Activated CD4-positive, alpha-beta T cell treated with anti-CD3 and anti-CD28 coated beads, Interleukin-2, amount 50 U/mL, for 16 hours (primary cell): ENCODE measurements around the gene MFSD1.
A peak's percentile ranks its signal among the peaks of the same experiment; 100 is the strongest.

ENCODE experiments used
- DNase-seq: peaks from one replicate; pipeline ENCODE4 v3.0.0-alpha.2; 2020

Gene MFSD1

DNA sequence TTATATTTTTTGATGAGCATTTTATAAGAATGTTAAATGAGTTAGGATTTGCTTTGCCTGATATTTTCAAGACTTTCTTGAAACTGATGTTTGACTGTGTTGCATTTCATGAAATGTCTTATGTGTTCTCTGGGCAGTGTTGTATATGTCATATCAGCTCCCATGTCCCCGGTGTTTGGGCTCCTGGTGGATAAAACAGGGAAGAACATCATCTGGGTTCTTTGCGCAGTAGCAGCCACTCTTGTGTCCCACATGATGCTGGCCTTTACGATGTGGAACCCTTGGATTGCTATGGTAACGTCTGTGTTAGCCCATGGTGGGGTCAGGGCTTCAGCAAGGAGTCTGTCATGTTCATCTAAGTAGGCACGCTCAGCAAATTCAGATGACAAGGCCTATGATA, 20.0 kb downstream of the MFSD1 start:
- DNase-seq = no peak

DNA sequence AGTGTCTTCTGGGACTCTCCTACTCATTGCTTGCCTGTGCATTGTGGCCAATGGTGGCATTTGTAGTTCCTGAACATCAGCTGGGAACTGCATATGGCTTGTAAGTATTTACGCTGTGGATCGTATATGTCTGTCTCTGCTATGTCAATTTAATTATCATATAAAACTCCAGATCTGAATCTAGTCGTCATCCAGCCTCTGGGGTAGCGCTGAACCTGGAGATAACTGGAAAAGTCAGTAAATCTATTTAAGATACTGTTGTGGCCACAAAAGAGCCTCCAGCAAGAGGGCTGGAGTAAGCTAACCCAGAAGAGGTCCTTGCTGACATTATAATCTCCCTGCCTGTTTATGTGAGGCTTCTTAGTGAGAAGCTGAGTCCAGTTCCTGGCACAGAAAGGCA, 21.6 kb downstream of the MFSD1 start:
- DNase-seq = no peak

DNA sequence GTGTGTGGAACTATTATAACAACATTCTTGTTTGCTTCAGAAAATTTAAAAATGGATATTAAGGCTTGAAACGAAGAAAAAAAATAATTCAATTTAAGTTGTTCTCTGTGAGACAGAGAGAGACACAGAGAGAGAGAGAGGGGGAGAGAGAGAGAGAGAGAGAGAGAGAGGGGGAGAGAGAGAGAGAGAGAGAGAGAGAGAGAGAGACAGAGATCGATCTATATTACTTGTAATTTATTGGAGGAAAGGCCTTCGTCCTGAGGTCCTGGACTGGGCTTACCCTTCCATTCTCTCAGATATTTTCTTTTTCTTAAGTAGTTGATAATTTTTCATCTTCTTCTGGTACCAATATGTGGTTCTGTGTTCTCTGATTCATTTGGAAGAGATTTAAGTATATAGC, 25.9 kb downstream of the MFSD1 start:
- no peak for DNase-seq

DNA sequence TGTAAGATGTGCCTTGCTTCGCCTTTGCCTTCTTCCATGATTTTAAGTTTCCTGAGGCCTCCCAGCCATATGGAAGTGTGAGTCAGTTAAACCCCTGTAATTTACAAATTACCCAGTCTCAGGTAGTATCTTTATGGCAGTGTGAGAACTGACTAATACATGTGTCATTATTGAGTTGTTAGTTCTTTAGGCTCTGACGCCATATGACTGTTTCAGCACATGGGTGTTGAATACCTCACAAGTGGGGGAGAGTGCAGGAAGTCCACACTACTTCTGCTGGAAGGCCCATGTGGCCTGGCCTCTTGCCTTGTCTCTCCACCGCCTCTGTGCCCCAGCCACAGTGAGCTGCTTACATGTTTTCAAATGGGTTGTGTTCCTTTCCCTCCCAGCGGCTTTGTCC, 28.5 kb downstream of the MFSD1 start:
- no peak for DNase-seq

DNA sequence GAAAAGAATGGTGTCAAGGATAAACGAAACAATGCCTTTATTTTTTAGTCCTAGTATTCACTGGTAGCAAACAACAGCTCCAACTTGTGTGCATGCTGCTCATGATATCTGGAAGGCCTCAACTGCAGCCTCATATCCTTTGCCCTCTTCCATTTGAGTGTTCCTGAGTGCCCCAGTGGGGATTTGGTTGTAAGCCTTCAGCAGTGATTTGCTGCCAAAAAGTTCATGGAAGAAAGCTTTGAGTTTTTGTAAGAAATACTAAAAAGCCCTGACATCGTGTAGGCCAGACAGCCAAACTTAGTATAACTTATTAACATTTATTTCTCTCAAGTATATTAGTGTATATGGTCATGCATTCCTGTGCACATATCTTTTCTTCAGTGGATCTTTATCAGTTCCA, 30.0 kb downstream of the MFSD1 start:
- no peak for DNase-seq

DNA sequence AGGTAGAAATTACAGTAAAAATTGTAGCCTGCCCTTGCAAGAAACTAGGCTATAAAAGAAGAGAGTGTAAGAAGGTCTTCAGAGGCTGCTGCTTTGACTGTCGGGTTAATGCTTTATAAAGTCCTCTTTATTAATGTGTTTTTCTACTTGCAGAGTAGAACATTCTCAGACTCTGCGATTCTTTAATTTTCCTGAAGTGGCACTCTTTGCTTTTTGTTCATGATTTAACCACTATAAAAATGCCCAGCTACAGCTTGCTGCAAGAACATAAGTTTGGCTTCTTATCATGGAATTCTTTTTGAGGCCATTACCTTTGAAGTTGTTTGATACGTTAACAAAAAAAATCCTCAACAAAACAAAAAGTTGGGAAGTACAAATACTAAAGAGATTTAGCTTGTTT, 33.8 kb downstream of the MFSD1 start:
- no peak for DNase-seq

DNA sequence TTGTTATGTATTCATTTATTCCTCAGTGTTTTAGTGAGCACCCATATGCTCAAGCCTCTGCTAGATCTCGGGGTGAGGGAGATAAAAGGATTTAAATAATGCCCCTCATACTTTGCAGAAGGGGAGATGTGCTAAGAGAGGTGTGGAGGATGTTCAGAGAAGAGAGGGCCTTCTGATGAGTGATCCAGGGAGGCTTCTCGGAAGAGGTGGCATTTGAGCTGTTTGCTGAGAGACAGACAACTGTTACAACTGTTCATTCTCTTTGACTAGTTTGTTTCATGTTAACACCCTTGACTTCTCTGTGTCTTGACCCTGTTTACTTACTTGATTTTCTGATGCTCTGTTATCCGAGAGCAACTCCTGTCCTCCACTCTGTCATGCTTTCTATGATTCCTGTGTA, 34.5 kb downstream of the MFSD1 start:
- DNase-seq = no peak

DNA sequence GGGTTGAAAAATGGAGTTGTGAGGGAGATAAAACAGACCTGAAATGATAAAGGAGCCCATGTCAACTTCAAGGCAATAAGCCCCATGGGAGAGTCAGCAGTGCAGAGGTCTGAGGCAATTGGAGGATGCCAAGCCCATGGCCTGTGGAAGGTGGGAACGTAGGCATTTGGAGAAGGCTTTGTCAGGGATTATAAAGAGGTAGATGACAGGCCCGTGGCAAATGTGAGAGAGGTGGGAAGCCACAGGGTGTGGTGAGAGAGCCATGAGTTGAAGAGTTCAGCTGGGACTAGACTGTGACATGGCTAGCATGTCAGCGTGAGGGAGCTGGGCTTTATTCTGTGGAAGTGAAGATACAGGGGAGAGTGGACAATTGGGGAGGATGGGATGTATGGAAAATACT, 35.4 kb downstream of the MFSD1 start:
- DNase-seq = no peak

DNA sequence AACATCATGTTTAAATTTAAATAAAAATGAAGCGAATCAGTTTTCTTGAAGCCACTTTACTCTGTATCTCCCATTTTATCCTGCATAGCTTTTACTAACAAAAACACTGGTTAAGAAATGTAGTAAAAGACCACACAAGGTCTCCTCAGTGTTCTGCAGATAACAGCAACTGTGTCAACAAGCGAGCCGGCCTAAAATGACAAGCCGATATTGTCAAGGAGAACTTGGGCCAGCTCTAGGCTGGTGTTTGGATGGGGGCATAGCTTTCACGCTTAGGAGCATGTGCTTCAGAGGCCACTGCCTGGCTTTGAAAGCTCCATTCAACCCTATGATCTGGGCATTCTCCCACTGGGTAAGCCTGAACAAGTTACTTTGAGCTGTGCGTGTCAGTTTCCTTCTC, 38.1 kb downstream of the MFSD1 start:
- no peak for DNase-seq

DNA sequence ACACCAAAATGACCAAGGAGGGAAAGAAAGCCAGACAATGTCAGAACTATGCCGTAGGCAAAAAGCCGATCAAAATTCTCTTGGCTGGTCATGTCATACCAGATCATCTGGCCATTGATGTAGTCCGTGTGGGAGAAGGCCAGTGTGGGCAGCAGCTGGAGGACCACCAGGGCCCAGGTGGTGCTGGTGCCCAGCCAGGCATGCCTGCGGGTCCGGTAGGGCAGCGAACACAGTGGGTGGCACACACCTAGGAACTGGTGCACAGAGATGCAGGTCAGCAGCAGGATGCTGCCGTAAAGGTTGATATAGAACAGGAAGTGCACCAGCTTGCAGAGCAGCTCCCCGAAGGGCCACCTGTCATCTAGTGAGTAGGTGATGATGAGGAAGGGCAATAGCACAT, 39.5 kb downstream of the MFSD1 start:
- no peak for DNase-seq

DNA sequence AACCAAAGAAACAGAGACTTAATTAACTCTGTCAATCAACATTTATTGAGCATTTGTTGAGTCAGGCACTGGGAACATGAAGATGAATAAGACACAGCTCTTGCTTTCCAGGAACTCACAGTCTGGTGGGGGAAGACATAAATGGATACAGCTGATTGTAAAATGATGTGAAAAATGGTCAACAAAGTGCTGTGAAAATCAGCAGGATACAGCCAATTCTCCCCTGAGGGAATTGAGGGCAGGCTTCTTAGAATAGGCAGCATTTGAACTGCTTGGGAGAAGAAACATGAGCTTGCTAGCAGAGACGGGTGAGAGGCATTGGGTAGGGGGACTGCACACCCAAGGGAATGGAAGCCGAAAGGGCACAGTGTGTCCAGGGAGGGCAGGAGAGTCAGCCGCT, 41.1 kb downstream of the MFSD1 start:
- DNase-seq = no peak

DNA sequence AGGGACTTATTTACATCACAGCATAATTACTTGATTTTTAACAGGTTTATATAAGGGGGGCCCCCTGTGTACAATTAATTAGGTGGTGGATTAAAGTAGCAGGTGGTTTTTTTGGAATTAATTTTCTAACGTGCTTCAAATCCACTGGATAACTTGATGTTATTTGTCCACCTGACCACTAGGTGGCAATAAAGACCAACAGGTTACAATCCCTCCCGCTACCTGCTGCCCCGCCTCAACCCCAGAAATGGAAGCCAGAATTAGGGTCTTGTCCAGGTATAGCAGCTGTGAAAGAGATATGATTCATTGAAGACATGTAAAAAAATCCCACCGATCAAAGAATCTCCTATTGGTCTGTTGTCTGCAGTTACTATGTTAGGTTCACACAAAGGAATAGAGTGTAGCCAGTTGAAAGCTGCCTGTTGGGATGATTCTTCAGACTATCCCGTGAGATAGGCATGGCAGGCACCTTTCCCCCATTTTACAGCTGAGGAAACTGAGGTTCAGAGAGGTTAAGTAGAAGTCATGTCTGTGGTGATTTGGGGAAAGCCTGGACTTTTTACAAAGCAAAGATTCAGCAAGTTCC, 44.0 kb downstream of the MFSD1 start:
- DNase-seq = peak; percentile 53

DNA sequence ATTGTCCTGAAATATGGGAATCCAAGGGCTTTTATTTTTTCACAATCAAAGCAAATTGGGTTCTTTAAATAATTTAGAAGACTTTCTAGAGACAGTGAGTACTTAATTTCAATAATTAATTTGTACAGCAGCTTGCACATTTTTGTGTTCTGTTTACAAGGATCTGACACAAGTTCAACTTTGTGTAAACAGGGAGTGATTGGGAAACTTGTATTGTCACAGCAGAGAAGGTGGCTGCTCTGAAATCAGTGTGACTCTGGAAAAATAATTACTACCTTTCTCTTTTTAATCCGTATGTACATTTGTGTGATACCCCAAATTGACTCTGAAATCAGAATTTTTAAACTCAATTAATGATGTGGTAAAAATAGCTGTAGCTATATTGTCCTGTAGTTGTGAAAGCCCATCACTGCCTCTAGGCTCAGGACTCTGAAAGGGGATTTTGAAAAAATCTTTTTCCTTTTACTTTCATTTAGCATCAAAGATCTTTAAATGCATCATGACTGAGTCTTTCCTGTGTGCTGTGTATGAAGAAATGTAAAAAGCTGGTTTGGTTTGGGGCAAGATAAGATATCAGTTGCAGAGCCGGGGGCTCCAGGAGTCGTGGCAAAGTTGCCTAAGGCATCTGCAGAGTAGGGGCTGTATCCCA, 45.1 kb downstream of the MFSD1 start:
- DNase-seq = peak; percentile 12

DNA sequence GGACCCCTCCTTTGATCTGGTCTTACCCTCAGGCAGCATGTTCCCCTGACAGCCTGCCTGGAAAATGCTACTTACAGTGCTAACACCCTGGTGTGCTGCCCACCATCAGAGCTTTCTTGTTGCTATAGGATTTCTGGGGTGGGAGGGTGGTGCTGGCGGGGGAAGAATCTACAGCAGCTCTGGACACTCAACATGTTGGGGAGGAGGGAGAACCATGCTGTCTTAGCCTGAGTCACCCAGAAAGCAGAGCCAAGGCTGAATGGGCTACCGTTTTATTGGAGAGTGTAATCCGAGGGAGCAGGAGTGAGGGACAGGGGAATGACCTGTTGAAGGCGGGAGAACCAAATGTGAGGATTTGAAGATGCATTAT, 45.6 kb downstream of the MFSD1 start:
- no peak for DNase-seq

DNA sequence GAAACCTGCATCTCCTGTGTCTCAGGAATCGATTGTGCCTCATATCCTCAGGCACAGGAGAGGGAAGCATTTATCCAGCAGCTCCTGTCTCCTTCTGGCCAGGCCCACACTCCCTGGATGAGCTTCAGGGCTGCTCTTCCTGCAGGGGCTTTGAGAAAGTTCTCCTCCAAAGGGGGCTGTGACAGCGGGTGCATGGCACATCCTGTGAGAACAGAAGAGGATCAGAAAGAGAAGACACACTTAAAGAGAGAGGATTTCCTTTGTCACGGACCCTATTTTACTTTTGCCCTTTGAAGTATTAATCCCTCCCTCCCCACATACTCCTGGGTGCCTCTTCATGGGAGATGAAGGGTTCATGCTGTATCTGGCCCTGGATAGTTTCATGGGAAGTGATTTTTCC, 46.0 kb downstream of the MFSD1 start:
- no peak for DNase-seq

DNA sequence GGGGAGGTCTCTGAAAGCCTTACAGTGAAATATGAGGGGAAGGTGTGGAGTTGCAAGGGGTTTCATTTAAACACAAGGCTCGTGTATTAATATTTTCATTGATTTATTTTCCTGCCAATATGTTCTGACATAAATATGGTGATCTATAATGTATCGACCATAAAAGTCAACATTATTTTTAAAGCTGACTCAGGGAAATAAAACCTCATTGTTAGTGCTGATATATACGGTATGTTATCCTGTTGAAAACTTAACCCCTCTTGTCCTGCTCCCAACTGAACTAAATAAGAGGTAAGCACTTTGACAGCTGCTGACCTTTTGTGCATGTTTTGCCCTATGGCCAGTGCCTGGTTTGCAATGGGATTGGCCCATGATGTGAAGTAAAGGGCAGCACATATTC, 47.9 kb downstream of the MFSD1 start:
- DNase-seq = no peak

DNA sequence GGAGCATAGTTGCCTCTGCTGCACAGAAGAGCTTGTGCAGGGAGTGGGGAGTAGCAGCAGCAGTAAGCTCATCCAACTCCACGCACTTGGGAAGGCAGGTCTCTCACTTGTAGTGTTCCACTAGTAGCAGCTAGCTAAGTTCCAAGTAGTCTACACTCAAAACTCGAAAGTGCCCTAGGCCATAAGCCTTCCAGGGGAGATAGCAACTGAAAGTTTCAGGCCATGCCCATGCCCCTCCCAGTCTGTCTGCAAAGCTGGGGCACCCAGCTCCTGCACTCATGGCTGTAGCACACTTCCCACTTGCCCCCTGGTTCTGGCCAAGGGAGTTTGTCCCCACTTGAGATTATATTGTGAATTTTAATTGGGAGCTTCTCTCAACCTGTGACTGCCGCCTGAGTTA, 57.5 kb downstream of the MFSD1 start:
- no peak for DNase-seq

DNA sequence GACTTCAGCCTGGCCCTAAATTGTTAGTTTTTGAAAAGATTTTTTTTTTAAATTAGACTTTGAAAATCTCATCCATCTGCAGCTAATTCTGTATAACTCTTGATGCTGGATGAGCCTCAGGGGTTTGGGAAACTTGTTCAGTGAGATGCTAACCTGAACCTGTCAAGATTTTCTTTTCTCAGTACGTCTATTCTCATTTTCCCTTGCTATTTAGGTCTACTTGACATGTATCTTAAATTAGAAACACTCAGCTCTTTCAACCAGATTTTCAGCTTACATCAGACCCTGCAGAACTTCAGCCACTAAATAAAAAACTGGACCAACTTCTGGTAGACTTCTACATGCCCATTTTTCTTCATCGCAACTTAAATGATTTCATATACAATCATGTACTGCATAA, 61.4 kb downstream of the MFSD1 start:
- no peak for DNase-seq

DNA sequence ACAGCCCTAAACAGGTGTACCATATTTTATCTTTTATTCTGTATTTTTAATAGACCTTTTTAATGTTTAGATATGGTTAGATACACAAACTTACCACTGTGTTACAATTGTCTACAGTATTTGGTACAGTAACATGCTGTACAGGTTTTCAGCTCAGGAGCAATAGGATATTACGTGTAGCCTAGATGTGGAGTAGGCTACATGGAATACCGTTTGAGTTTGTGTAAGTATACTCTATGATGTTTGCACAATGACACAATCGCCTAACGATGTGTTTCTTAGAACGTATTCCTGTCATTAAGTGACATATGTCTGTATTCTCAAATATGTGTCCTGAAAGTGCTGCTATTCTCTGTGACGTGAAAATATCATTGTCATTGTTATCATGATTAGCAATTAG, 62.6 kb downstream of the MFSD1 start:
- DNase-seq = no peak

DNA sequence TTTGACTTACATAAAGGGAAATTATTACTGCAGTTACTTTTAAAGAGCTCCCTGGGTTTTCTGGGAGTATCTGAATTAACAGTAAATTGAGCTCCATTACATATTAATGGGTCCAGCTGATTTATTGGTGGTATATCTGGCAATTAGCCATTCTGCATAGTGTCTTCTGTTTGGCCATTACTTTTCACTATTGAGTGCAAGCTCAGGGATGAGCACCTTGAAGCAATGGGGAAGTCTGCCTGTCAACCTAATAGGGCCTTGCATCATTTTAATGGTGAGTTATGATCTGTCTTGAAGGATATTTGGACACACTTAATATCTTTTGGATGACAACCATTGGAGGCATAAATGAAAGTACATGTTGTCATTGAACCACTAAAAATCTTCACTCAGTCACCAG, 73.8 kb downstream of the MFSD1 start:
- no peak for DNase-seq
